K562 (cell line): ENCODE measurements around the gene NEK4. TPM values are rescaled to one million over a fixed set of nuclear protein-coding genes. Genes with fewer than 3 reads are reported as not detected.

Source experiments
- BRD4 ChIP-seq: fragments of 200-600 bp; sonication (generic); IDR thresholded peaks from 2 replicates; pipeline ENCODE4 v1.6.1; 2017; ENCODE audit warnings: inconsistent platforms
- CLOCK ChIP-seq: fragments of 250-450 bp; sonication (Bioruptor Pico); IDR thresholded peaks from 2 replicates; pipeline ENCODE4 v1.4.0; 2020; ENCODE audit warnings: mild to moderate bottlenecking, moderate library complexity, borderline replicate concordance
- EP400 ChIP-seq: fragments of 450-650 bp; IDR thresholded peaks from 2 replicates; pipeline ENCODE4 v1.6.1; 2017; ENCODE audit warnings: antibody characterized with exemption, mild to moderate bottlenecking, moderate library complexity
- HMGN3 ChIP-seq: IDR thresholded peaks from 2 replicates; pipeline ENCODE4 v1.6.1; 2011; ENCODE audit warnings: borderline replicate concordance, low read depth, mild to moderate bottlenecking, mixed read lengths, low read length; ENCODE audit not compliant: insufficient read length; ENCODE audit errors: extremely low read depth
- NFIX ChIP-seq: fragments of 250-450 bp; sonication (Bioruptor Pico); IDR thresholded peaks from 2 replicates; pipeline ENCODE4 v1.4.0; 2020; ENCODE audit warnings: low read depth, mild to moderate bottlenecking, moderate library complexity
- NKRF ChIP-seq: fragments of 450-650 bp; IDR thresholded peaks from 2 replicates; pipeline ENCODE4 v1.6.1; 2016; ENCODE audit warnings: borderline replicate concordance
- NR2C2 ChIP-seq, 2 experiments: fragments of 200-800 bp in 1 of 2; sonication (Bioruptor generic) in 1 of 2; sonication (generic) in 1 of 2; formaldehyde crosslinking in 1 of 2; IDR thresholded peaks; 2 replicates each; pipeline versions ENCODE4 v1.6.1 to v1.8.0; 2016 to 2022; ENCODE audit warnings: mild to moderate bottlenecking in 1 of 2, missing compliant biosample characterization in 1 of 2, missing genetic modification characterization in 1 of 2, missing genetic modification reagents in 1 of 2
- NUFIP1 ChIP-seq: fragments of 450-650 bp; IDR thresholded peaks from 2 replicates; pipeline ENCODE4 v1.6.1; 2018; ENCODE audit not compliant: partially characterized antibody
- ZBTB40 ChIP-seq, 2 experiments: fragments of 450-650 bp in 1 of 2; sonication (generic) in 1 of 2; formaldehyde crosslinking in 1 of 2; IDR thresholded peaks; 2 replicates each; pipeline versions ENCODE4 v1.7.1 to v1.9.0; 2016 to 2022; ENCODE audit warnings: inconsistent platforms in 1 of 2, mild to moderate bottlenecking in 1 of 2, missing genetic modification reagents in 1 of 2
- ZNF232 ChIP-seq: sonication (generic); formaldehyde crosslinking; IDR thresholded peaks from 2 replicates; pipeline ENCODE4 v1.8.0; 2022; ENCODE audit warnings: mild to moderate bottlenecking, missing genetic modification reagents
- polyA plus RNA-seq, 8 experiments: library from polyadenylated mRNA; depleted of rRNA in 4 of 8; stranded (reverse) in 5 of 8; unstranded in 3 of 8; fragments of >200 nt; fragmentation: Nextera tagmentation in 2 of 8; fragmentation: Illumina TruSeq in 1 of 8; extraction: Ambion mirVana in 2 of 8; extraction: Trizol in 1 of 8; gene quantifications; 2 replicates each; pipeline versions ENCODE4 v1.2.1 to v1.2.3, GENCODE V29; 2011 to 2014; ENCODE audit warnings: inconsistent platforms in 1 of 8, missing spikeins in 1 of 8
- total RNA-seq, 7 experiments: library from RNA; depleted of rRNA in 6 of 7; stranded (reverse); fragments of >200 nt in 6 of 7; fragmentation: Illumina TruSeq in 2 of 7; extraction: Trizol in 2 of 7; gene quantifications; 2 replicates each; pipeline versions ENCODE4 v1.2.1 to v1.2.3, GENCODE V29; 2011 to 2021; ENCODE audit warnings: low replicate concordance in 1 of 7

NEK4 gene
- total and polyA plus RNA-seq, 9 of the 15 experiments (the other 6 are each of a cell fraction or from before 2014, with no cell fraction given) = 5.8 to 23.1 (median 16.6) TPM

GRCh38 chr3:52705688-52706686, 64.8 kb downstream of the NEK4 start, which contains the start of the genes GLT8D1 and SPCS1 (continued):
- TF ChIP-seq BRD4 (no peak), NFIX (no peak), CLOCK (no peak), NR2C2 (CRISPR knock-in tag; IDR thresholded peaks at IDR 0.05) (peak; percentile 93), NR2C2 (tag; IDR thresholded peaks at IDR 0.05) (peak; percentile 99), NUFIP1 (no peak), ZBTB40 (IDR thresholded peaks at IDR 0.05) (peak; percentile 96), ZBTB40 (CRISPR knock-in tag; IDR thresholded peaks at IDR 0.05) (no peak), ZNF232 (CRISPR knock-in tag) (0 out of 2 replicates have a peak, but pooled peaks have one; percentile 44), NKRF (peak; percentile 98), HMGN3 (peak; percentile 76), EP400 (peak; percentile 77; the same call in 1 of the 2 replicates)
